ENCODE data around the gene GPR149.

The GPR149 gene

DNA sequence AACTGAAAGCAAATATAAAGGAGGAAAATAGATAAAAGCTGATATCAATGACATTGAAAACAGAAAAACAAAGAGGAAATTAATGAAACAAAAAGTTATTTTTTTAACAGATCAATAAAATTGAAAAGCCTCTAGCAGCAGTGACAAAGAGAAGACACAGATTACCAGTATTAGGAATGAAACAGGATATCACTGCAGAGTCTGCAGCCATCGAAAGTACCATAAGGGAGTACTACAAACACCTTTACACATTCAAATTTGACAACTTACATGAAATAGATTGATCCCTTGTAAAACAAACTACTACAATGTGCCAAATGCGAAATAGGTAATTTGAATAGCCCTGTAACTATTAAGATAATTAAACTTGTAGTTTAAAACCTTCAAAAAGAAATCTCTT lies 80.8 kb downstream of the GPR149 start:
- DNase-seq (ENCODE audit: low read depth, low spot score): no peak
- ChIA-PET CTCF (no interaction called here), POLR2A (no interaction called here)
- no peak for TF ChIP-seq CTCF (IDR thresholded peaks at IDR 0.05; ENCODE audit: insufficient read depth, low read length, missing control alignments)
- H3K4me3 ChIP-seq (ENCODE audit: low read depth, low read length): no peak overlapping the region

GRCh38 chr3:154345422-154346122 lies 84.4 kb downstream of the GPR149 start:
- H3K4me3 ChIP-seq (ENCODE audit: low read depth, low read length): no peak overlapping the region
- DNase-seq (ENCODE audit: low read depth, low spot score): no peak
- TF ChIP-seq CTCF (IDR thresholded peaks at IDR 0.05; ENCODE audit: insufficient read depth, low read length, missing control alignments): no peak
- ChIA-PET CTCF (no interaction called here), POLR2A (no interaction called here)

DNA sequence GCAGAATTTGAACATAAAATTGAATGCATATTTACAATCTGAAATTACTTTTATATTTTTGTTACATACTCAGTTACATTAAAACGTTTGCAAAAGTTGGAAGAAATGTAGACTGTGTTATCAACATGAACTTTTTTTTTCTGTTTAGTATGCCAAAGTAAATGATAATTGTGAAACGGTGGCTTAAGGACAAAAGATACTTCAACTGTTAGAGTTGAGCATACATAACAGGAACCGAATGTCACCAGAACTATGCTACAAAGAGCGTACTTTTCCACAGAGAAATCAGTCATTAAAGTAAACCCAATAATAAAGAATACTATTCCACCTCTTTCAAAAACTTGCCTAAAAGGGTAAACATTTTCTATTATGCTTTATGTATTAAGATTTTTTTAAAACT lies 91.4 kb downstream of the GPR149 start:
- TF ChIP-seq CTCF (IDR thresholded peaks at IDR 0.05; ENCODE audit: insufficient read depth, low read length, missing control alignments): no peak
- no peak overlapping the region for H3K4me3 ChIP-seq (ENCODE audit: low read depth, low read length)
- ChIA-PET POLR2A (no interaction called here), CTCF (interaction anchor here (2.1 kb wide), 1 partner anchor 983 kb away, joined by 6 read pairs; no protein-coding TSS in a partner anchor)
- DNase-seq (ENCODE audit: low read depth, low spot score): no peak

DNA sequence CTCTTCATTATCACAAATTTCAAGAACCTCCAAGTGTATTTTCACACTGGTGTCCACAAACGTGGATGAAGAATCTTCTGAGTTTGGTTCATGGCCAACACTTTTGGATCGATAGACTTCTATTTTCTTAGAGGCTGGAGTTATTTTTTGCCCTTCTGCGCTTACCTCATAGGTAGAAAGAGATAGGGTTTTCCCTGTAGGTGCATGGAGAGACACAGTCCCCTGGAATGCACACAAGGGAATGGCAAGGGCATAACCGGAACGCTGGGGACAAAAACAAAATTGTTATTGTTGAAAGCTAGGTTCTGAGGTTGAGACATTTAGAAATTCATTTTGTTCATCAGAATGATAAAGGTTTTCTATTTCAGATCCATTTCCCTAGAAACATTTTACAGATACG lies 92.0 kb downstream of the GPR149 start:
- no peak for TF ChIP-seq CTCF (IDR thresholded peaks at IDR 0.05; ENCODE audit: insufficient read depth, low read length, missing control alignments)
- no peak for DNase-seq (ENCODE audit: low read depth, low spot score)
- H3K4me3 ChIP-seq (ENCODE audit: low read depth, low read length): no peak overlapping the region
- ChIA-PET CTCF (interaction anchor here (2.1 kb wide), 1 partner anchor 984 kb away, joined by 6 read pairs; no protein-coding TSS in a partner anchor), POLR2A (no interaction called here)

GRCh38 chr3:154334973-154335420 lies 95.0 kb downstream of the GPR149 start:
- ChIA-PET POLR2A (no interaction called here), CTCF (interaction anchor here (1.1 to 1.5 kb wide), 3 partner anchors 10 to 1366 kb away, joined by 3 to 9 read pairs (median 8); no protein-coding TSS in a partner anchor)
- peak; percentile 12 for TF ChIP-seq CTCF (IDR thresholded peaks at IDR 0.05; ENCODE audit: insufficient read depth, low read length, missing control alignments)
- DNase-seq (ENCODE audit: low read depth, low spot score): no peak
- H3K4me3 ChIP-seq (ENCODE audit: low read depth, low read length): no peak overlapping the region

- TF ChIP-seq CTCF (IDR thresholded peaks at IDR 0.05; ENCODE audit: insufficient read depth, low read length, missing control alignments): no peak
- ChIA-PET POLR2A (no interaction called here), CTCF (no interaction called here)
- no peak for DNase-seq (ENCODE audit: low read depth, low spot score)
- no peak overlapping the region for H3K4me3 ChIP-seq (ENCODE audit: low read depth, low read length)
Observed at GRCh38 chr3:154327871-154328270, 102.1 kb downstream of the GPR149 start.

All from AG04449 (cell line).